Neural cell (in vitro differentiated cells): Measurements from ENCODE around the gene SPC24. TPM values are rescaled to one million over a fixed set of nuclear protein-coding genes. Genes with fewer than 3 reads are reported as not detected.

Experiments used
- H2AFZ ChIP-seq: fragments of 200-600, 300-800 bp; sonication (generic), shearing (Covaris generic); 2 replicates; pipeline ENCODE4 v1.6.0; 2014; ENCODE audit warnings: low read depth, mild to moderate bottlenecking, antibody characterized with exemption, low read length, moderate library complexity
- H3F3A ChIP-seq: fragments of 200-600 bp; shearing (Covaris generic); 2 replicates; pipeline ENCODE4 v1.6.1; 2016; ENCODE audit warnings: mild to moderate bottlenecking, moderate library complexity, mixed read lengths, antibody characterized with exemption, low read length; ENCODE audit not compliant: insufficient read depth, poor library complexity, severe bottlenecking
- H3K27ac ChIP-seq: fragments of 200-600, 300-800 bp; sonication (generic), shearing (Covaris generic); 2 replicates; pipeline ENCODE4 v1.5.1; 2014; ENCODE audit warnings: mild to moderate bottlenecking, low read length, moderate library complexity
- H3K27me3 ChIP-seq: fragments of 300-800, 200-600 bp; sonication (generic), shearing (Covaris generic); 2 replicates; pipeline ENCODE4 v1.6.0; 2014; ENCODE audit warnings: mild to moderate bottlenecking, low read depth, low read length, moderate library complexity; ENCODE audit not compliant: insufficient read depth
- H3K36me3 ChIP-seq: fragments of 300-800, 200-600 bp; sonication (generic), shearing (Covaris generic); 2 replicates; pipeline ENCODE4 v1.5.1; 2014; ENCODE audit warnings: mild to moderate bottlenecking, antibody characterized with exemption, low read length, moderate library complexity; ENCODE audit not compliant: insufficient read depth
- H3K4me2 ChIP-seq: fragments of 300-800, 200-600 bp; sonication (generic), shearing (Covaris generic); 2 replicates; pipeline ENCODE4 v1.6.0; 2014; ENCODE audit warnings: mild to moderate bottlenecking, low read length
- H3K4me3 ChIP-seq: fragments of 300-800, 200-600 bp; sonication (generic), shearing (Covaris generic); 2 replicates; pipeline ENCODE4 v1.5.1; 2014; ENCODE audit warnings: mild to moderate bottlenecking, low read length, moderate library complexity
- H3K79me2 ChIP-seq: fragments of 200-600 bp; shearing (Covaris generic); replicated peaks from 2 replicates; pipeline ENCODE4 v1.6.0; 2014; ENCODE audit warnings: mild to moderate bottlenecking, low read length, moderate library complexity; ENCODE audit not compliant: insufficient read depth
- H3K9ac ChIP-seq: fragments of 300-800, 200-600 bp; sonication (generic), shearing (Covaris generic); 2 replicates; pipeline ENCODE4 v1.6.1; 2016; ENCODE audit warnings: mild to moderate bottlenecking, low read length, mixed read lengths
- H3K9me2 ChIP-seq: fragments of 200-600 bp; shearing (Covaris generic); 2 replicates; pipeline ENCODE4 v1.6.1; 2016; ENCODE audit warnings: mild to moderate bottlenecking, low read length, mixed read lengths; ENCODE audit not compliant: insufficient read depth
- H3K9me3 ChIP-seq: fragments of 200-600, 300-800 bp; sonication (generic), shearing (Covaris generic); 2 replicates; pipeline ENCODE4 v1.6.1; 2016; ENCODE audit warnings: mild to moderate bottlenecking, mixed run types, low read length, moderate library complexity, mixed read lengths
- H4K20me1 ChIP-seq: fragments of 200-600 bp; shearing (Covaris generic); 2 replicates; pipeline ENCODE4 v1.6.1; 2016; ENCODE audit warnings: mild to moderate bottlenecking, mixed run types; ENCODE audit not compliant: insufficient read depth
- EP300 ChIP-seq: fragments of 450-650 bp; conservative IDR thresholded peaks from 2 replicates; pipeline ENCODE4 v1.6.1; 2014; ENCODE audit warnings: antibody characterized with exemption, mild to moderate bottlenecking, moderate library complexity; ENCODE audit not compliant: poor library complexity, severe bottlenecking
- EZH2 ChIP-seq: fragments of 200-600, 300-800 bp; shearing (Covaris generic), sonication (generic); IDR thresholded peaks from 2 replicates; pipeline ENCODE4 v1.6.1; 2014; ENCODE audit warnings: antibody characterized with exemption, low read length, borderline replicate concordance, mild to moderate bottlenecking; ENCODE audit not compliant: insufficient read depth, poor library complexity, severe bottlenecking
- MXI1 ChIP-seq: fragments of 450-650 bp; conservative IDR thresholded peaks from 2 replicates; pipeline ENCODE4 v1.6.1; 2014; ENCODE audit warnings: antibody characterized with exemption, mild to moderate bottlenecking; ENCODE audit not compliant: poor library complexity, severe bottlenecking
- POLR2AphosphoS5 ChIP-seq: IDR thresholded peaks from 2 replicates; pipeline ENCODE4 v1.6.1; 2012
- RAD21 ChIP-seq: fragments of 450-650 bp; conservative IDR thresholded peaks from 2 replicates; pipeline ENCODE4 v1.6.1; 2014; ENCODE audit warnings: antibody characterized with exemption, mild to moderate bottlenecking, moderate library complexity
- SMC3 ChIP-seq: fragments of 450-650 bp; conservative IDR thresholded peaks from 2 replicates; pipeline ENCODE4 v1.6.1; 2014; ENCODE audit warnings: antibody characterized with exemption, mild to moderate bottlenecking, moderate library complexity; ENCODE audit not compliant: poor library complexity
- TAF1 ChIP-seq: IDR thresholded peaks from 2 replicates; pipeline ENCODE4 v1.6.1; 2012; ENCODE audit warnings: low read depth
- polyA plus RNA-seq: library from polyadenylated mRNA; depleted of rRNA; stranded (reverse); fragments of >200 nt; gene quantifications from 2 replicates; pipeline ENCODE4 v1.2.3, GENCODE V29; 2014
- TF ChIP-seq, protein P1 (sequence below): IDR thresholded peaks from 2 replicates; pipeline ENCODE4 v1.6.1; 2012; ENCODE audit warnings: borderline replicate concordance
- TF ChIP-seq, protein P2 (sequence below): fragments of 450-650 bp; IDR thresholded peaks from 2 replicates; pipeline ENCODE4 v1.5.1; 2014; ENCODE audit warnings: antibody characterized with exemption, mild to moderate bottlenecking, moderate library complexity; ENCODE audit not compliant: poor library complexity, severe bottlenecking

The SPC24 gene
- polyA plus RNA-seq, 1 donor from 2014 or later, result 0.40 TPM

DNA sequence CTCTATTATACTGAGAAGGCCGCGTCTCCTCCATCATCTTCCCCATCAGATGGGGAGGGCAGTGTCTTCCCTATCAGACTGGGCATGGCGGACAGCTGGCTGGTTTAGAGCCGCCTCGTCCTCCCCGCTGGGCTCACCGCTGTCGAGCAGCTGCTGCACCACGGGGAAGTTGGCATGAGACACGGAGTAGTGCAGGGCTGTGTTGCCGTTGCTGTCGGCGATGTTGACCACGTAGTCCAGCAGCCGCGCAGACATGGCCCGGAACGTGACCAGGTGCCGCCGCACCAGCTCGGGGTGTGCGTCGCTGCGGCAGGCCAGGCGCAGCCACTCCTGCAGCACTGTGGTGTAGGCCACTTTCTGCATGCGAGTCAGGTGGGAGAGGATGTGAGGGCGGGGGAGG is 18.8 kb upstream of the SPC24 start:
- H3K36me3 ChIP-seq, result no peaks in the 10 kb centered on the region

DNA sequence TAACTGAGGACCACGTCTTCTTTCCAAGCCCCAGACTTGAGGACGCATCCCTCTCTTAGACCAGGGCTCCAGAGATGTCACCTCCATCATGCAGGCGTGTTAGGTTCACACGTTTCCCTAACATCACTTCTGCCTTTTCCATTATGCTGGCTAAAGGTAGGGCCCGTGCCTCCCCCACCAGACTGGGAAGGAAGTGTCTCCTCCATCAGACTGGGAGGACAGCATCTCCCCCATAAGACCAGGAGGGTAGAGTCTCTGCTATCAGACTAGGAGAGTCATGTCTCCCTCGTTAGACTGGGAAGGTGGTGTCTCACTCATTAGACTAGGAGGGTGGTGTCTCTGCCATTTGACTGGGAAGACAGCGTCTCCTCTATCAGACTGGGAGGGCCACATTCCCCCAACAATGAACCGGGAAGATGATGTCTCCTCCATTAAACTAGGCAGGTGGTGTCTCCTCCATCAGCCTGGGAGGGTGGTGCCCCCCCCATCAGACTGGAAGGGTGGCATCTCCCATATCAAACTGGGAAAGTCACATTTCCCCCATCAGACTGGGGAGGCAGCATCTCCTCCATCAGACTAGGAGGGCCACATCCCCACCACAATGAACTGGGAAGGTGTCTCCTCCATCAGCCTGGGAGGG is 18.1 kb upstream of the SPC24 start:
- H3K79me2 ChIP-seq, result no peaks in the 10 kb centered on the region
- no peaks in the 10 kb centered on the region for H3K9me3 ChIP-seq
- no peaks in the 10 kb centered on the region for H4K20me1 ChIP-seq
- H3K9me2 ChIP-seq, result no peaks in the 10 kb centered on the region
- no peak for TF ChIP-seq TAF1
- no peak for TF ChIP-seq POLR2AphosphoS5
- TF ChIP-seq, protein P1, sequence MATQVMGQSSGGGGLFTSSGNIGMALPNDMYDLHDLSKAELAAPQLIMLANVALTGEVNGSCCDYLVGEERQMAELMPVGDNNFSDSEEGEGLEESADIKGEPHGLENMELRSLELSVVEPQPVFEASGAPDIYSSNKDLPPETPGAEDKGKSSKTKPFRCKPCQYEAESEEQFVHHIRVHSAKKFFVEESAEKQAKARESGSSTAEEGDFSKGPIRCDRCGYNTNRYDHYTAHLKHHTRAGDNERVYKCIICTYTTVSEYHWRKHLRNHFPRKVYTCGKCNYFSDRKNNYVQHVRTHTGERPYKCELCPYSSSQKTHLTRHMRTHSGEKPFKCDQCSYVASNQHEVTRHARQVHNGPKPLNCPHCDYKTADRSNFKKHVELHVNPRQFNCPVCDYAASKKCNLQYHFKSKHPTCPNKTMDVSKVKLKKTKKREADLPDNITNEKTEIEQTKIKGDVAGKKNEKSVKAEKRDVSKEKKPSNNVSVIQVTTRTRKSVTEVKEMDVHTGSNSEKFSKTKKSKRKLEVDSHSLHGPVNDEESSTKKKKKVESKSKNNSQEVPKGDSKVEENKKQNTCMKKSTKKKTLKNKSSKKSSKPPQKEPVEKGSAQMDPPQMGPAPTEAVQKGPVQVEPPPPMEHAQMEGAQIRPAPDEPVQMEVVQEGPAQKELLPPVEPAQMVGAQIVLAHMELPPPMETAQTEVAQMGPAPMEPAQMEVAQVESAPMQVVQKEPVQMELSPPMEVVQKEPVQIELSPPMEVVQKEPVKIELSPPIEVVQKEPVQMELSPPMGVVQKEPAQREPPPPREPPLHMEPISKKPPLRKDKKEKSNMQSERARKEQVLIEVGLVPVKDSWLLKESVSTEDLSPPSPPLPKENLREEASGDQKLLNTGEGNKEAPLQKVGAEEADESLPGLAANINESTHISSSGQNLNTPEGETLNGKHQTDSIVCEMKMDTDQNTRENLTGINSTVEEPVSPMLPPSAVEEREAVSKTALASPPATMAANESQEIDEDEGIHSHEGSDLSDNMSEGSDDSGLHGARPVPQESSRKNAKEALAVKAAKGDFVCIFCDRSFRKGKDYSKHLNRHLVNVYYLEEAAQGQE, result no peak
- no peak for TF ChIP-seq RAD21
- TF ChIP-seq MXI1, result no peak
- TF ChIP-seq, protein P2, sequence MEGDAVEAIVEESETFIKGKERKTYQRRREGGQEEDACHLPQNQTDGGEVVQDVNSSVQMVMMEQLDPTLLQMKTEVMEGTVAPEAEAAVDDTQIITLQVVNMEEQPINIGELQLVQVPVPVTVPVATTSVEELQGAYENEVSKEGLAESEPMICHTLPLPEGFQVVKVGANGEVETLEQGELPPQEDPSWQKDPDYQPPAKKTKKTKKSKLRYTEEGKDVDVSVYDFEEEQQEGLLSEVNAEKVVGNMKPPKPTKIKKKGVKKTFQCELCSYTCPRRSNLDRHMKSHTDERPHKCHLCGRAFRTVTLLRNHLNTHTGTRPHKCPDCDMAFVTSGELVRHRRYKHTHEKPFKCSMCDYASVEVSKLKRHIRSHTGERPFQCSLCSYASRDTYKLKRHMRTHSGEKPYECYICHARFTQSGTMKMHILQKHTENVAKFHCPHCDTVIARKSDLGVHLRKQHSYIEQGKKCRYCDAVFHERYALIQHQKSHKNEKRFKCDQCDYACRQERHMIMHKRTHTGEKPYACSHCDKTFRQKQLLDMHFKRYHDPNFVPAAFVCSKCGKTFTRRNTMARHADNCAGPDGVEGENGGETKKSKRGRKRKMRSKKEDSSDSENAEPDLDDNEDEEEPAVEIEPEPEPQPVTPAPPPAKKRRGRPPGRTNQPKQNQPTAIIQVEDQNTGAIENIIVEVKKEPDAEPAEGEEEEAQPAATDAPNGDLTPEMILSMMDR, result no peak
- TF ChIP-seq SMC3, result no peak
- TF ChIP-seq EZH2, result no peak
- no peak for TF ChIP-seq EP300
- H3K36me3 ChIP-seq, result no peaks in the 10 kb centered on the region
- H3K27ac ChIP-seq, result no peak overlapping the region
- H3K27me3 ChIP-seq, result no peaks in the 10 kb centered on the region
- H2AFZ ChIP-seq, result no peak overlapping the region
- no peak overlapping the region for H3K4me3 ChIP-seq
- no peaks in the 10 kb centered on the region for H3F3A ChIP-seq
- H3K4me2 ChIP-seq, result no peak overlapping the region
- H3K9ac ChIP-seq, result no peak overlapping the region

More for the DNA sequence above, 18.8 kb upstream of the SPC24 start:
- Histone ChIP-seq H2AFZ (no peak overlapping the region), H3K27me3 (no peaks in the 10 kb centered on the region), H3K79me2 (no peaks in the 10 kb centered on the region), H4K20me1 (no peaks in the 10 kb centered on the region), H3F3A (no peaks in the 10 kb centered on the region), H3K4me2 (no peak overlapping the region), H3K9ac (no peak overlapping the region), H3K9me3 (no peaks in the 10 kb centered on the region), H3K9me2 (no peaks in the 10 kb centered on the region), H3K4me3 (no peak overlapping the region), H3K27ac (no peak overlapping the region)
- TF ChIP-seq EZH2 (no peak), MXI1 (no peak), POLR2AphosphoS5 (no peak), RAD21 (no peak), EP300 (no peak), TAF1 (no peak), SMC3 (no peak)
- TF ChIP-seq, protein P1, result no peak
- TF ChIP-seq, protein P2, result no peak
